GM12864 (cell line): ENCODE results near the gene DMXL2.

Experiments used
- DNase-seq: peaks from one replicate; pipeline ENCODE4 v3.0.0-alpha.2; 2011; ENCODE audit warnings: low read depth
- H3K4me3 ChIP-seq: 2 replicates; pipeline ENCODE4 v1.5.1; 2011; ENCODE audit warnings: mild to moderate bottlenecking, low read depth, low read length, control low read depth
- CTCF ChIP-seq: IDR thresholded peaks from 2 replicates; pipeline ENCODE4 v1.5.1; 2011; ENCODE audit warnings: low read depth, mild to moderate bottlenecking, moderate library complexity, low read length, control low read depth, inconsistent platforms; ENCODE audit errors: missing control alignments

DMXL2 gene

GRCh38 chr15:51491941-51492340, 130.6 kb downstream of the DMXL2 start:
- TF ChIP-seq CTCF: no peak
- H3K4me3 ChIP-seq: no peak overlapping the region
- no peak for DNase-seq

GRCh38 chr15:51484781-51485180, 137.8 kb downstream of the DMXL2 start:
- H3K4me3 ChIP-seq: no peak overlapping the region
- no peak for DNase-seq

GRCh38 chr15:51483985-51484384, 138.6 kb downstream of the DMXL2 start:
- DNase-seq: no peak
- TF ChIP-seq CTCF: no peak
- H3K4me3 ChIP-seq: no peak overlapping the region

More at GRCh38 chr15:51484781-51485180, 137.8 kb downstream of the DMXL2 start:
- TF ChIP-seq CTCF: no peak

- DNase-seq: no peak
- TF ChIP-seq CTCF: no peak
Observed at GRCh38 chr15:51483520-51483919, 139.1 kb downstream of the DMXL2 start.

GRCh38 chr15:51475736-51476135, 146.8 kb downstream of the DMXL2 start:
- no peak for DNase-seq
- TF ChIP-seq CTCF: no peak
- H3K4me3 ChIP-seq: no peak overlapping the region

More at GRCh38 chr15:51483520-51483919, 139.1 kb downstream of the DMXL2 start:
- H3K4me3 ChIP-seq: no peak overlapping the region

GRCh38 chr15:51470512-51470911, 152.1 kb downstream of the DMXL2 start:
- DNase-seq: no peak
- no peak for TF ChIP-seq CTCF
- H3K4me3 ChIP-seq: no peak overlapping the region

GRCh38 chr15:51460796-51461195, 161.8 kb downstream of the DMXL2 start:
- no peak for DNase-seq
- H3K4me3 ChIP-seq: no peak overlapping the region
- TF ChIP-seq CTCF: no peak
